Gastroesophageal sphincter (tissue), 4 donors: ENCODE results near the gene FAM78A. TPM values are rescaled to one million over a fixed set of nuclear protein-coding genes. Genes with fewer than 3 reads are reported as not detected.

ENCODE experiments used
- ATAC-seq: fragments of 150-250 bp; one replicate; pipeline ENCODE4 v1.9.1; 2016; ENCODE audit warnings: mild to moderate bottlenecking, moderate library complexity
- H3K27ac ChIP-seq, 4 donors: fragments of 200-600 bp; sonication (generic) in 3 of 4; 1 replicate in 3 of 4; 2 replicates in 1 of 4; pipeline ENCODE4 v1.5.1; 2016 to 2019
- H3K27me3 ChIP-seq: fragments of 200-600 bp; sonication (generic); one replicate; pipeline ENCODE4 v1.5.1; 2019
- H3K36me3 ChIP-seq, 2 donors: fragments of 200-600 bp; sonication (generic); one replicate each; pipeline ENCODE4 v1.5.1; 2019; ENCODE audit warnings: control low read depth in 1 of 2
- H3K4me1 ChIP-seq, 3 donors: fragments of 200-600 bp; sonication (generic); 1 replicate in 2 of 3; 2 replicates in 1 of 3; pipeline ENCODE4 v1.5.1; 2016 to 2019; ENCODE audit warnings: control low read depth in 2 of 3
- H3K4me3 ChIP-seq, 2 donors: fragments of 200-600 bp; sonication (generic); one replicate each; pipeline ENCODE4 v1.5.1; 2019; ENCODE audit warnings: mild to moderate bottlenecking in 1 of 2, moderate library complexity in 1 of 2
- H3K9me3 ChIP-seq, 3 donors: fragments of 200-600 bp; sonication (generic); one replicate each; pipeline ENCODE4 v1.5.1; 2017 to 2019; ENCODE audit warnings: control low read depth in 2 of 3
- CTCF ChIP-seq, 4 experiments: fragments of 200-600 bp in 2 of 4; fragments of 450-650 bp in 2 of 4; sonication (generic) in 1 of 4; IDR thresholded peaks; one replicate each; pipeline ENCODE4 v1.5.1; 2017 to 2019; ENCODE audit warnings: antibody characterized with exemption in 4 of 4, mild to moderate bottlenecking in 2 of 4, moderate library complexity in 2 of 4
- EP300 ChIP-seq: sonication (generic); formaldehyde crosslinking; IDR thresholded peaks from one replicate; pipeline ENCODE4 v1.6.1; 2017; ENCODE audit warnings: antibody characterized with exemption, mild to moderate bottlenecking
- POLR2A ChIP-seq, 2 donors: fragments of 450-650 bp; IDR thresholded peaks; one replicate each; pipeline ENCODE4 v1.6.1; 2017; ENCODE audit warnings: antibody characterized with exemption in 2 of 2, mild to moderate bottlenecking in 2 of 2, moderate library complexity in 1 of 2
- POLR2AphosphoS5 ChIP-seq: sonication (generic); formaldehyde crosslinking; IDR thresholded peaks from one replicate; pipeline ENCODE4 v1.6.1; 2017; ENCODE audit warnings: antibody characterized with exemption
- WGBS, 2 donors: methylation state at CpG; one replicate each; pipeline ENCODE4 v1.1.5; 2018; ENCODE audit warnings: low coverage in 1 of 2; 5-methylcytosine and 5-hydroxymethylcytosine counted together
- total RNA-seq, 4 donors: library from RNA; depleted of rRNA; stranded (reverse); fragments of >200 nt; gene quantifications; one replicate each; pipeline ENCODE4 v1.1.0, GENCODE V29; 2016

Gene FAM78A
- 1 to 10 TPM in 3 of 4 donors, under 1 TPM in 1; 0.78 to 5.4 (median 2.9) TPM for total RNA-seq

DNA sequence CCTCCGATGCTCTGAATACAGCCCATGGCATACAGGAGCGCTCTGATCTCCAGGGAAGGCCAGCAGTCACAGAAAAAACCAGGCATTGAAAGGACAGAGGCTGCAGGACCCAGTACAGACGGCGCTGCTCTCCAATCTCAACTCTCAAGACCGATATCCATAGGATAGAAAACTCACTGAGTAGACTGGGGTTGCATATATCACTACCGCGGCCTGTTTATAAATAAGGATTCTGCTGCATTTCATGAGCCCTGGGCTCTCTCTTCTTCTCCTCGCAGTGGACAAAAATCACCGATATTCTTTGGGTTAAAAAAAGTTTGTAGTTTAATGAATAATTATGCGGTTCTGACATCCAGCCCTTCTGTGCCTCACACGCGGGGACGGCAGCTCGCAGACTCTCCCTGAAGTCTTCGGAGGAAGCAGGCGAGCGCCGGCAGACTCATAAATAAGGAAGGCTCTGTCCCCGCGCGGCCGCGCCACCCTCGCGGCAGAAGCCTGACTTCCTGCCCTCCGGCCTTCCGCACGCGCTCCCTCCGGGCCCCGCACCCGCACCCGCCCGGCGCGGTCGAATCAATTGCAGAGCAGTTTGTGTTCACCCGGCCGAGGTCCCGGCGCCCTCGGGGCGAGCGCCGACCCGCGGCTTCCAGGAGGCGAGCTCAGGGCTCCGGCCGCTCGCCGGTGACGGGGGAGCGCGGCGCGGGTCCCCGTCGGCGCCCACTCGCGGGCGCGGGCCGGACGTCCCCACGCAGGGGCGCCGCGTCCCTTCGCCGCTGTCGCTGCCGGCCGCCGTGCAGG, at the start of gene FAM78A:
Gene FAM78A, minus strand, starts transcription at position 417 of the 795 bp plus-strand sequence. Its CDS starts 331 bp downstream, at position 86.
- WGBS, 2 donors, result 0 to 60% methylated on average over 1 to 8 of the region's 76 CpGs
- H3K4me1 ChIP-seq, result peaks cover 0 to 43% (median 0%) of the 10 kb centered on the region in 3 donors
- no peaks in the 10 kb centered on the region for H3K36me3 ChIP-seq
- no peaks in the 10 kb centered on the region for H3K9me3 ChIP-seq
- ATAC-seq, result no peak
- H3K27ac ChIP-seq, result peak within 1 kb of the TSS in 3 of 4 donors; percentile 63 to 79 (median 64)
- no peak for TF ChIP-seq POLR2A (IDR thresholded peaks at IDR 0.05)
- no peak for TF ChIP-seq CTCF (IDR thresholded peaks at IDR 0.05)
- no peak for TF ChIP-seq POLR2AphosphoS5
- no peak for TF ChIP-seq EP300
- peak within 1 kb of the TSS; percentile 42 to 76 for H3K4me3 ChIP-seq
- peaks cover 50% of the 10 kb centered on the region for H3K27me3 ChIP-seq

DNA sequence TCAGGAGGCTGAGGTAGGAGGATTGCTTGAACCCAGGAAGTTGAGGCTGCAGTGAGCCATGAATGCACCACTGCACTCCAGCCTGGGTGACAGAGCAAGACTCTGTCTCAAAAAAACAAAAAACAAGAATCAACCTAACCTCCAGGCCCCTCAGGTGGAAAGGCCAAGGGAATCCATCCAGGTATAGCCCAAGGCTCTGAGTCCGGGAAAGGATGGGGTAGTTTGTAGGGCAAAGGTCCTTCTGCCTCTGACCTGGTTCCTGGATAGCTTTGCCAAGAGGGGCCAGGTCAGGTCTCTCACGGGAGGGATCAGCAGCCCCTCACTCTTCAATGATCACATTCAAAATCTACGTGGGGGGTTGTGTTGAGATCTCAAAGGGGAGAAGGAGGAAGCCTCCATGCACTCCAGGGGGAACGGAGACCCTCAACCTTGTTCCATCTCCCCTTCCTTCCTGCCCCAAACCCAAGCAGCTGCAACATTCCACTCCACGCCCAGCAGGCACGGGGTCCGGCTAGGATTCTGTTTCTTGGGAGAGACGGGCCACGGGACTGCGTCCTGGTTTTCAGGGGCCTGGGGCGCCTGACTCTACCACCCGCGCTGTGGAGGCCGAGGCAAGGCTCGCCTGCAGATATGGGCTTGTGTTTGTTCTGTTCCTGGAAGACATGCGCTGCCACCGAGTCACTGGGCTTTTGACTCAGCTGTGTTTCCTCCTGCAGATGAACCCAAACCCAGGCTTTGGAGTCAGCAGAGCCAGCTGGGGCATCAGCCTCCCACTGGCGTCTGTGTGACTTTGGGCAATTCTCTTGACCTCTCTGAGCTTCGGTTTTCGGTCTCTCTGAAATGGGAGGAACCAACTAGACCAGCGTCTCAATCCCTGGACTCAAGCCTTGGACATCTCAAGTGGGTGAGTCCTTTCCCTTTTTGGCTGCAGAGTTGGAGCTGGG, 48.7 kb upstream of the FAM78A start:
- Histone ChIP-seq H3K36me3 (no peaks in the 10 kb centered on the region), H3K4me3 (no peak overlapping the region), H3K27me3 (peaks cover 12% of the 10 kb centered on the region), H3K9me3 (no peaks in the 10 kb centered on the region), H3K27ac (no peak overlapping the region), H3K4me1 (no peaks in the 10 kb centered on the region)
- no peak for TF ChIP-seq POLR2AphosphoS5
- TF ChIP-seq CTCF (IDR thresholded peaks at IDR 0.05), result no peak
- no peak for TF ChIP-seq EP300
- no peak for TF ChIP-seq POLR2A (IDR thresholded peaks at IDR 0.05)
- ATAC-seq, result no peak
- WGBS, 2 donors, result 78 to 80% methylated on average over 2 to 4 of the region's 21 CpGs

DNA sequence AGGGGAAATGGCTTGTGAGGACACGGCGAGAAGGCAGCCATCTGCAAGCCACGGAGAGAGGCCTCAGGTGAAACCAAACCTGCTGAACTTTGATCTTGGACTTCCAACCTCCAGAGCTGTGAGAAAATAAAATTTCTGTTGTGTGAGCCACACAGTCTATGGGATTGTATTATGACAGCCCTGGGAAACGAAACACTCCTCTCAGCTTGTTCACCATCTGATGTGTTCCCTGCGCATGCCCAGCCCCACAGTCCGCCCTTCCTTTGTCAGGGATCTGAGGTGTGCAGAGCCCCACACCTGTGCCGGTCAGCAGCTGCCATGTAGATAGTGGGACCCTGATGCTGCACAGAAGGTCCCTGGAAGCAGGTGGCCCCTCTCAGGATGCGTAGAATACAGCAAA, 47.3 kb upstream of the FAM78A start:
- TF ChIP-seq POLR2A (IDR thresholded peaks at IDR 0.05) (no peak), EP300 (no peak), POLR2AphosphoS5 (no peak)
- Histone ChIP-seq H3K4me1 (no peaks in the 10 kb centered on the region), H3K27me3 (peaks cover 5% of the 10 kb centered on the region), H3K27ac (no peak overlapping the region), H3K36me3 (no peaks in the 10 kb centered on the region), H3K4me3 (no peak overlapping the region), H3K9me3 (no peaks in the 10 kb centered on the region)
- ATAC-seq, result no peak
- WGBS, 2 donors, result 87 to 100% methylated on average over 2 to 7 of the region's 8 CpGs

- Histone ChIP-seq H3K9me3 (no peaks in the 10 kb centered on the region), H3K36me3 (no peaks in the 10 kb centered on the region), H3K27ac (peak overlapping the region in 2 of 4 donors; percentile 53 to 61), H3K4me3 (no peak overlapping the region), H3K27me3 (peaks cover 28% of the 10 kb centered on the region), H3K4me1 (no peaks in the 10 kb centered on the region)
- peak; percentile 89 for ATAC-seq
- 27 to 59% methylated on average over 6 to 8 of the region's 19 CpGs for WGBS, 2 donors
- TF ChIP-seq CTCF (IDR thresholded peaks at IDR 0.05) (no peak), POLR2AphosphoS5 (no peak), EP300 (no peak), POLR2A (IDR thresholded peaks at IDR 0.05) (no peak)
Measured at GRCh38 chr9:131320031-131320685, 43.8 kb upstream of the FAM78A start.

DNA sequence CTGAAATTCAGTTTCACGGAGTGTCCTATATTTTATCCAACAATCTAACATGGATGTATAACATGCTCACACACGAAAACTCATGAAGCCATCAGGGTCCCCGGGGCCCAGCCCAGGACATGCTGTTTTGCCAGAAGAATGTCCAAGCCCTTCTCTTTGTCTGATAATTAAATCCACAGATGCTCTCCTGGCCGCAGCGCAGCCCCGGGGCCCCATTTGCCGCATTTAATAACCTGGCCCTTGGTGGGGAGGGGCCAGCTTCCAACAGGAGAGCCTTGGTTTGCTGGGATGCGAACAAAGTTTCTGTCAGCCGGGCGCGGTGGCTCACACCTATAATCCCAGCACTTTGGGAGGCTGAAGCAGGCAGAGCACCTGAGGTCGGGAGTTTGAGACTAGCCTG, 43.2 kb upstream of the FAM78A start:
- Histone ChIP-seq H3K4me1 (no peaks in the 10 kb centered on the region), H3K27ac (no peak overlapping the region)

More for the DNA sequence above, 43.2 kb upstream of the FAM78A start:
- Histone ChIP-seq H3K9me3 (no peaks in the 10 kb centered on the region), H3K27me3 (peaks cover 24% of the 10 kb centered on the region), H3K36me3 (no peaks in the 10 kb centered on the region), H3K4me3 (no peak overlapping the region)
- no peak for ATAC-seq
- TF ChIP-seq EP300, result no peak
- 83% methylated on average over 1 of the region's 12 CpGs; no CpG with 5 or more reads in 1 of the 2 donors for WGBS, 2 donors
